HCT116 (cell line): ENCODE data around the gene FFAR3. TPM values are rescaled to one million over a fixed set of nuclear protein-coding genes. Genes with fewer than 3 reads are reported as not detected.

Experiments
- ATAC-seq: fragments of 200-7000 bp; cut with Tn5 transposase; 2 replicates; pipeline ENCODE4 v1.9.1; 2020; ENCODE audit warnings: mild to moderate bottlenecking, moderate library complexity
- BruUV-seq: library from RNA; stranded (reverse); fragments of 400-500 nt; replicated peaks from 2 replicates; lab custom pipeline; 2021; lab: Mats Ljungman, UMichigan
- CTCF ChIA-PET: fragments of 300-600 bp; sonication (Branson Sonifier 250); formaldehyde crosslinking; loops from one replicate; lab custom pipeline; 2021; ENCODE audit warnings: antibody characterized with exemption; lab: Charles Lee
- POLR2A ChIA-PET: fragments of 300-600, 350-600 bp; sonication (Branson Sonifier 250); formaldehyde crosslinking; loops from one replicate; lab custom pipeline; 2021; ENCODE audit warnings: antibody characterized with exemption; lab: Charles Lee
- RAD21 ChIA-PET, 2 experiments: fragments of 300-600 bp; sonication (Branson Sonifier 250); formaldehyde crosslinking; loops; one replicate each; lab custom pipeline; 2023; ENCODE audit warnings: low total read pairs in 2 of 2; ENCODE audit not compliant: uncharacterized antibody in 2 of 2, unreplicated experiment in 2 of 2, low non-redundant PET in 1 of 2; lab: Charles Lee
- DNase-seq: peaks from one replicate; pipeline ENCODE4 v3.0.0-alpha.2; 2010; ENCODE audit warnings: low read depth, low spot score
- H2AFZ ChIP-seq: fragments of 200-600 bp; shearing (Covaris generic), sonication (generic); 2 replicates; pipeline ENCODE4 v1.6.1; 2017; ENCODE audit warnings: low read depth, mixed run types, mixed read lengths, antibody characterized with exemption, low read length; ENCODE audit not compliant: poor library complexity, severe bottlenecking
- H3K27ac ChIP-seq: 2 replicates; pipeline ENCODE4 v1.5.1; 2012; ENCODE audit warnings: low read depth, low read length
- H3K27me3 ChIP-seq: fragments of 200-600 bp; sonication (generic); 2 replicates; pipeline ENCODE4 v1.6.1; 2016; ENCODE audit warnings: mixed run types, low read length, mixed read lengths; ENCODE audit not compliant: insufficient read depth
- H3K36me3 ChIP-seq, 2 experiments: fragments of 200-500 bp in 1 of 2; fragments of 200-600 bp in 1 of 2; sonication (Bioruptor generic) in 1 of 2; sonication (generic) in 1 of 2; 2 replicates each; pipeline versions ENCODE4 v1.5.1 to v1.6.1; 2014 to 2016; ENCODE audit warnings: low read length in 2 of 2, inconsistent platforms in 1 of 2, mixed read lengths in 1 of 2, mixed run types in 1 of 2; ENCODE audit not compliant: insufficient read depth in 2 of 2, control insufficient read depth in 1 of 2
- H3K4me1 ChIP-seq, 2 experiments: fragments of 200-600 bp in 1 of 2; sonication (generic) in 1 of 2; 2 replicates each; pipeline versions ENCODE4 v1.5.1 to v1.6.1; 2012 to 2017; ENCODE audit warnings: low read length in 2 of 2, inconsistent platforms in 1 of 2, mild to moderate bottlenecking in 1 of 2, mixed read lengths in 1 of 2, mixed run types in 1 of 2, moderate library complexity in 1 of 2; ENCODE audit not compliant: insufficient read depth in 2 of 2, control insufficient read depth in 1 of 2
- H3K4me2 ChIP-seq: fragments of 200-600 bp; sonication (generic); 2 replicates; pipeline ENCODE4 v1.6.1; 2017; ENCODE audit warnings: mixed run types, low read length, mixed read lengths
- H3K4me3 ChIP-seq, 2 experiments: fragments of 200-600 bp in 1 of 2; sonication (generic) in 1 of 2; replicated peaks in 1 of 2; 2 replicates each; pipeline ENCODE4 v1.5.1; 2011 to 2016; ENCODE audit warnings: low read length in 2 of 2, control low read depth in 1 of 2, low read depth in 1 of 2, mild to moderate bottlenecking in 1 of 2, mixed read lengths in 1 of 2, mixed run types in 1 of 2
- H3K79me2 ChIP-seq: fragments of 200-600 bp; sonication (generic); 2 replicates; pipeline ENCODE4 v1.6.1; 2017; ENCODE audit warnings: mild to moderate bottlenecking, mixed run types, low read length, moderate library complexity, mixed read lengths; ENCODE audit not compliant: insufficient read depth
- H3K9ac ChIP-seq: fragments of 200-600 bp; sonication (generic); 2 replicates; pipeline ENCODE4 v1.6.1; 2016; ENCODE audit warnings: low read length, mixed read lengths
- H3K9me2 ChIP-seq: fragments of 200-600 bp; sonication (generic), shearing (Covaris generic); 2 replicates; pipeline ENCODE4 v1.6.1; 2017; ENCODE audit warnings: mixed run types, mild to moderate bottlenecking, moderate library complexity; ENCODE audit not compliant: insufficient read depth
- H3K9me3 ChIP-seq, 2 experiments: fragments of 200-500 bp in 1 of 2; fragments of 200-600 bp in 1 of 2; sonication (Bioruptor generic) in 1 of 2; sonication (generic) in 1 of 2; 2 replicates each; pipeline ENCODE4 v1.6.1; 2014 to 2017; ENCODE audit warnings: low read length in 2 of 2, mixed read lengths in 2 of 2, inconsistent platforms in 1 of 2, low read depth in 1 of 2, mild to moderate bottlenecking in 1 of 2, mixed run types in 1 of 2, moderate library complexity in 1 of 2; ENCODE audit not compliant: control insufficient read depth in 1 of 2, insufficient read depth in 1 of 2
- H4K20me1 ChIP-seq: fragments of 200-600 bp; sonication (generic), shearing (Covaris generic); 2 replicates; pipeline ENCODE4 v1.6.1; 2017; ENCODE audit warnings: mixed run types, mild to moderate bottlenecking, moderate library complexity; ENCODE audit not compliant: insufficient read depth
- CBX3 ChIP-seq: IDR thresholded peaks from 2 replicates; pipeline ENCODE4 v1.6.1; 2012; ENCODE audit warnings: low read depth
- CEBPB ChIP-seq: IDR thresholded peaks from 2 replicates; pipeline ENCODE4 v1.6.1; 2012; ENCODE audit warnings: low read depth
- EGR1 ChIP-seq: IDR thresholded peaks from 2 replicates; pipeline ENCODE4 v1.6.1; 2012; ENCODE audit warnings: low read depth
- EZH2 ChIP-seq: fragments of 200-600 bp; sonication (generic); IDR thresholded peaks from 2 replicates; pipeline ENCODE4 v1.6.1; 2017; ENCODE audit warnings: antibody characterized with exemption, mixed run types
- POLR2A ChIP-seq: IDR thresholded peaks from 2 replicates; pipeline ENCODE4 v1.7.0; 2011; ENCODE audit warnings: borderline replicate concordance; ENCODE audit not compliant: insufficient read depth, insufficient read length; ENCODE audit errors: extremely low read depth
- intact Hi-C: fragments of 100-400 bp; cut with micrococcal nuclease; formaldehyde crosslinking; loops from 2 replicates; pipeline ENCODE4 v1.10.0; 2022
- total RNA-seq: library from RNA; stranded (reverse); gene quantifications from one replicate; pipeline ENCODE4 v1.2.1, GENCODE V29; 2021; ENCODE audit not compliant: unreplicated experiment
- TF ChIP-seq, protein P1 (sequence below): IDR thresholded peaks from 2 replicates; pipeline ENCODE4 v1.6.1; 2012

The FFAR3 gene
- total RNA-seq, 1 experiment from 2014 or later: not detected

DNA sequence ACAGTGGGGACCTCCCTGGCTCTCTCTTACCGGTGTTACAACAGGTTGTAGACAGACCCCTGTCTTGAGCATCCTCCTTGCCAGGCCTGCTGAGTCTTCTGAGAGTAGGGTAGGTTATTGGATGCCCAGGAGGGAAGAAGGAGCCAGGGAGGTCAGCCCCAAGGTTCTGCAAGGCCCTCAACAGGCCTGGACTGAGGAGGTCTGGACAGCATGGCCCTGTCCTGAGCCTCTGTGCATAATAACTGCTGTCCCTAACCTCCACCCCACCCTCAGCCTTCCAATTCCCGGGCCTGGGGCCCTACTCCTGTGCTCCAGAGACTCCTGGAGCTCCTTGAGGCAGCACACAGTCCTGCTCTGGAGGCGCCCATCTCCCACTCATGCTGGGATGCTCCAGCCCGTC is 28.9 kb upstream of the FFAR3 start:
- H3K9me2 ChIP-seq: no peaks in the 10 kb centered on the region
- no peaks in the 10 kb centered on the region for H3K9me3 ChIP-seq
- H3K4me3 ChIP-seq: no peak overlapping the region
- H3K36me3 ChIP-seq: no peaks in the 10 kb centered on the region
- H3K79me2 ChIP-seq: no peaks in the 10 kb centered on the region
- CTCF ChIA-PET: no interaction called here
- DNase-seq (no peak), ATAC-seq (no peak)
- no peaks in the 10 kb centered on the region for H4K20me1 ChIP-seq
- H3K27ac ChIP-seq: no peak overlapping the region
- intact Hi-C loops: no loop called here
- RAD21 ChIA-PET: no interaction called here
- peaks cover 2 to 3% of the 10 kb centered on the region in 2 experiments; a peak in 1 of 4 replicates for H3K4me1 ChIP-seq
- POLR2A ChIA-PET: no interaction called here
- H3K4me2 ChIP-seq: no peak overlapping the region
- BruUV-seq: no TSS peak
- no peak overlapping the region for H3K9ac ChIP-seq
- no peaks in the 10 kb centered on the region for H3K27me3 ChIP-seq
- no peak for TF ChIP-seq EGR1
- TF ChIP-seq POLR2A: no peak
- no peak for TF ChIP-seq CEBPB
- TF ChIP-seq EZH2: no peak
- TF ChIP-seq, protein P1, sequence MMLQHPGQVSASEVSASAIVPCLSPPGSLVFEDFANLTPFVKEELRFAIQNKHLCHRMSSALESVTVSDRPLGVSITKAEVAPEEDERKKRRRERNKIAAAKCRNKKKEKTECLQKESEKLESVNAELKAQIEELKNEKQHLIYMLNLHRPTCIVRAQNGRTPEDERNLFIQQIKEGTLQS: no peak
- H2AFZ ChIP-seq: no peak overlapping the region

DNA sequence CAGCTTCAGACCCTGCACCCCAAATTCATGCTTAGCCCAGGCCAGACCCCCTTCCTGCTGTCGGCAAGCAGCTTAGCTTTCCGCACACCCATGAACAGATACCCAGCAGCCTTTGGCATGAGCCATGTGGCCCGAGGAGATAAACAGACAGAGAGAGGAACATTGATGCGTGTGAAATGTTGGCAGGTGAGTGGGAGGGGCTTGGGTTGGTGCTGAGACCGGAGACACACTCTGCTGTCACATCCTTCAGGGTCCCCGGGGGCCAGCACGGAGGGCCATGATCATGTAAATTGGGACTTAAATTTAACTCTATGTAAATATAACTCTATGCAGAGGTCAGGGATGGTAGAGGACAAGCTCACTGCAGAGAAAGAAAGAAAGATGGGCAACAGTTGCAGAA is 27.8 kb upstream of the FFAR3 start:
- POLR2A ChIA-PET: no interaction called here
- no peaks in the 10 kb centered on the region for H3K27me3 ChIP-seq
- no peak for TF ChIP-seq CBX3

More for the DNA sequence above, 27.8 kb upstream of the FFAR3 start:
- RAD21 ChIA-PET: no interaction called here
- intact Hi-C loops: no loop called here
- Histone ChIP-seq H3K9me3 (no peaks in the 10 kb centered on the region), H4K20me1 (no peaks in the 10 kb centered on the region), H3K9me2 (no peaks in the 10 kb centered on the region), H3K36me3 (no peaks in the 10 kb centered on the region), H3K9ac (no peak overlapping the region), H3K79me2 (no peaks in the 10 kb centered on the region), H3K4me2 (no peak overlapping the region), H3K4me3 (no peak overlapping the region), H3K27ac (no peak overlapping the region), H2AFZ (no peak overlapping the region), H3K4me1 (0 out of 4 replicates have a peak, but pooled peaks cover 0 to 2% of the 10 kb centered on the region in 2 experiments)
- no TSS peak for BruUV-seq
- CTCF ChIA-PET: no interaction called here
- DNase-seq (no peak), ATAC-seq (no peak)
